Transverse colon (tissue), 4 donors: ENCODE measurements around the gene BACE2. TPM values are rescaled to one million over a fixed set of nuclear protein-coding genes. Genes with fewer than 3 reads are reported as not detected.

Experiments
- DNase-seq: peaks from one replicate; pipeline ENCODE4 v3.0.0-alpha.2; 2019
- H3K27ac ChIP-seq, 4 donors: fragments of 200-600 bp; sonication (generic); 2 replicates each; pipeline ENCODE4 v1.5.1; 2016 to 2018; ENCODE audit warnings: inconsistent platforms in 4 of 4
- H3K27me3 ChIP-seq: fragments of 200-600 bp; sonication (generic); 2 replicates; pipeline ENCODE4 v1.5.1; 2017; ENCODE audit warnings: inconsistent platforms
- H3K36me3 ChIP-seq, 4 donors: fragments of 200-600 bp; sonication (generic); 2 replicates each; pipeline ENCODE4 v1.5.1; 2017 to 2019; ENCODE audit warnings: inconsistent platforms in 4 of 4
- H3K4me1 ChIP-seq, 4 donors: fragments of 200-600 bp; sonication (generic); 2 replicates each; pipeline ENCODE4 v1.5.1; 2017 to 2020; ENCODE audit warnings: inconsistent platforms in 4 of 4
- H3K4me3 ChIP-seq, 4 donors: fragments of 200-600 bp; sonication (generic); 1 replicate in 1 of 4; 2 replicates in 3 of 4; pipeline versions ENCODE4 v1.5.1 to v1.6.1; 2017 to 2019; ENCODE audit warnings: inconsistent platforms in 4 of 4
- H3K9me3 ChIP-seq, 2 donors: fragments of 200-600 bp; sonication (generic); 2 replicates each; pipeline ENCODE4 v1.5.1; 2017 to 2019; ENCODE audit warnings: inconsistent platforms in 2 of 2
- EP300 ChIP-seq: sonication (generic); formaldehyde crosslinking; IDR thresholded peaks from one replicate; pipeline ENCODE4 v1.6.1; 2017; ENCODE audit warnings: antibody characterized with exemption, low read depth
- POLR2A ChIP-seq: fragments of 450-650 bp; IDR thresholded peaks from one replicate; pipeline ENCODE4 v1.6.1; 2016; ENCODE audit warnings: antibody characterized with exemption, mild to moderate bottlenecking, moderate library complexity
- POLR2AphosphoS5 ChIP-seq, 3 donors: sonication (generic); formaldehyde crosslinking; IDR thresholded peaks; one replicate each; pipeline ENCODE4 v1.6.1; 2016; ENCODE audit warnings: antibody characterized with exemption in 3 of 3
- WGBS, 2 donors: methylation state at CpG; one replicate each; pipeline ENCODE4 v1.1.5; 2018; ENCODE audit warnings: low coverage in 1 of 2; 5-methylcytosine and 5-hydroxymethylcytosine counted together
- in situ Hi-C, 4 donors: fragments of 200-750 bp; cut with MboI; loops; one replicate each; pipeline versions ENCODE4 v1.15.0 to v1.15.1; 2017; ENCODE audit warnings: low sequenced_read_pairs in 3 of 4, low pct_ligation_motif_present in 1 of 4, low pct_unique_long_range_greater_than_20kb in 1 of 4
- intact Hi-C: fragments of 100-400 bp; cut with DNase I; formaldehyde crosslinking; loops from one replicate; pipeline ENCODE4 v1.15.1; 2023; ENCODE audit warnings: low total_unique reads
- total RNA-seq, 4 donors: library from RNA; depleted of rRNA; stranded (reverse); fragments of >200 nt; gene quantifications; one replicate each; pipeline ENCODE4 v1.1.0, GENCODE V29; 2016
- TF ChIP-seq, protein P1 (sequence below), 5 experiments: fragments of 200-600 bp in 3 of 5; fragments of 450-650 bp in 2 of 5; sonication (generic) in 3 of 5; IDR thresholded peaks; 1 replicate in 2 of 5; 2 replicates in 3 of 5; pipeline ENCODE4 v1.5.1; 2016 to 2017; ENCODE audit warnings: antibody characterized with exemption in 5 of 5, inconsistent platforms in 3 of 5, mild to moderate bottlenecking in 2 of 5, moderate library complexity in 1 of 5

Gene BACE2
- total RNA-seq, 4 donors from 2014 or later, result 28.4 to 52.5 (median 43.9) TPM

DNA sequence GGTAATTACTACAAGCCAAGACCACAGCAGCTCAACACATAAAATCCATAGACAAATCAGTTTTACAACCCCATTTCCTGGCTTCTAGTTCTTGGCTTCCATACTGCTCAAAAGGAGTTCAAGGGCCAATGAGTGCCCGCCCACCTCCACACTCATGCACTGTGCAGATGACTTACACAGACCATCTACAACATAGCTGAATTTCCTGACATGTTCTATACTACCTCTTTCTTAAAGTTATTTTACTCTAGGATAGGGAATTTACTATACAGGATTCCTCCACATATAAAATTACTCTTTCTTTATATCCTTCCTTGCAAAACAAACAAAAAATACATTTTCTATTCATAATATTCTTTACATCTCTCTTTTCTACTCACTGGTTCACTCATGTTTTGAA lies 14.6 kb downstream of the BACE2 start:
- 94 to 100% methylated on average over 1 of the region's 1 CpG for WGBS, 2 donors
- Histone ChIP-seq H3K27me3 (no peaks in the 10 kb centered on the region), H3K36me3 (no peaks in the 10 kb centered on the region), H3K27ac (no peak overlapping the region), H3K9me3 (no peaks in the 10 kb centered on the region), H3K4me1 (peaks cover 0 to 31% (median 26%) of the 10 kb centered on the region in 4 donors), H3K4me3 (no peak overlapping the region)
- TF ChIP-seq, protein P1, sequence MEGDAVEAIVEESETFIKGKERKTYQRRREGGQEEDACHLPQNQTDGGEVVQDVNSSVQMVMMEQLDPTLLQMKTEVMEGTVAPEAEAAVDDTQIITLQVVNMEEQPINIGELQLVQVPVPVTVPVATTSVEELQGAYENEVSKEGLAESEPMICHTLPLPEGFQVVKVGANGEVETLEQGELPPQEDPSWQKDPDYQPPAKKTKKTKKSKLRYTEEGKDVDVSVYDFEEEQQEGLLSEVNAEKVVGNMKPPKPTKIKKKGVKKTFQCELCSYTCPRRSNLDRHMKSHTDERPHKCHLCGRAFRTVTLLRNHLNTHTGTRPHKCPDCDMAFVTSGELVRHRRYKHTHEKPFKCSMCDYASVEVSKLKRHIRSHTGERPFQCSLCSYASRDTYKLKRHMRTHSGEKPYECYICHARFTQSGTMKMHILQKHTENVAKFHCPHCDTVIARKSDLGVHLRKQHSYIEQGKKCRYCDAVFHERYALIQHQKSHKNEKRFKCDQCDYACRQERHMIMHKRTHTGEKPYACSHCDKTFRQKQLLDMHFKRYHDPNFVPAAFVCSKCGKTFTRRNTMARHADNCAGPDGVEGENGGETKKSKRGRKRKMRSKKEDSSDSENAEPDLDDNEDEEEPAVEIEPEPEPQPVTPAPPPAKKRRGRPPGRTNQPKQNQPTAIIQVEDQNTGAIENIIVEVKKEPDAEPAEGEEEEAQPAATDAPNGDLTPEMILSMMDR (IDR thresholded peaks at IDR 0.05), result no peak
- TF ChIP-seq POLR2AphosphoS5 (IDR thresholded peaks at IDR 0.05), result no peak
- TF ChIP-seq EP300, result no peak
- TF ChIP-seq POLR2A, result no peak
- in situ Hi-C loops (no loop called here), intact Hi-C loops (no loop called here)
- DNase-seq, result no peak

DNA sequence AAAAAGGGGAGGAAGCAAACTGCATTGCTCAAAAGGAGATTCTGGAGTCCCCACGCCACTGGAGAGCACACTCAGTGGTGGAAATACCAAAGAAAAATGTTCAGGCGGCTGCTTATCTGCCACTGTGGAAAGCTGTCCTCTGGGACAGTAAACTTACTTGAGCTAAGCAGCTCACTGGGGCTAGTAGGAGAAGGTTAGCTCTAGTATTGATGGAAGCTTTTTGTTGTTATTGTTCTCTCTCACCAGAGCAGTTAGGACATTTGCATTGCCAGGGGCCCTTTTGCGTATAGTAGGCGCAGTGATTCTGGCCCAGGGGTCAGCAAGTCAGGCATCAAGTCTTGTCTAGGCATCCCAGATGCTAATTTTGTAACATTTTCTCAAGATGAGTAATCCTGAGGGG lies 15.6 kb downstream of the BACE2 start:
- DNase-seq, result no peak
- peaks cover 0 to 29% (median 23%) of the 10 kb centered on the region in 4 donors for H3K4me1 ChIP-seq
- no peak overlapping the region for H3K27ac ChIP-seq
- in situ Hi-C loops, result no loop called here
- no peaks in the 10 kb centered on the region for H3K36me3 ChIP-seq
- H3K27me3 ChIP-seq, result no peaks in the 10 kb centered on the region
- H3K4me3 ChIP-seq, result no peak overlapping the region
- 80 to 84% methylated on average over 2 to 4 of the region's 4 CpGs for WGBS, 2 donors
- no peaks in the 10 kb centered on the region for H3K9me3 ChIP-seq
- intact Hi-C loops, result no loop called here
- no peak for TF ChIP-seq POLR2AphosphoS5 (IDR thresholded peaks at IDR 0.05)
- TF ChIP-seq EP300, result no peak
- TF ChIP-seq, protein P1 (IDR thresholded peaks at IDR 0.05), result no peak
- no peak for TF ChIP-seq POLR2A

DNA sequence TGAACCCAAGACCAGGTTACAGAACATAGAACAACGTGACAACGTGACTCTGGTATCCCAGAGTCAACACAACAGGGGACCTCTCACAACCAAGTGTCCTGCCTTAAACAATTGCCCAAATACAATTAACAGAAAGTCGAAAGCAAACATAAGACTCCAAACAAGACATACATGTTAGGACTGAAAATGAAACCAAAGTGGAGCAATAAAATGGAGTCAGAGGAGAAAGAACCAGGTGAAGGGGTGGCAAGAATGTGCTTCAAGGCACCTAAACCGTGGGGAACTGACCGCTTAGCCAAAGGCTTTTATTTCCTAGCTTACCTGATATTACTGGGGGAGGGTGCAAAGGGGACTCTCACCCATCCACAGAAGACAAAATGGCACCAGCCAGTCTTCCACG lies 17.8 kb downstream of the BACE2 start:
- Histone ChIP-seq H3K4me3 (no peak overlapping the region), H3K27me3 (no peaks in the 10 kb centered on the region), H3K4me1 (peaks cover 0 to 14% (median 9%) of the 10 kb centered on the region in 4 donors), H3K9me3 (no peaks in the 10 kb centered on the region), H3K27ac (no peak overlapping the region), H3K36me3 (no peaks in the 10 kb centered on the region)
- no peak for TF ChIP-seq POLR2A
- in situ Hi-C loops (no loop called here), intact Hi-C loops (no loop called here)
- 67 to 73% methylated on average over 5 to 6 of the region's 6 CpGs for WGBS, 2 donors
- no peak for DNase-seq

DNA sequence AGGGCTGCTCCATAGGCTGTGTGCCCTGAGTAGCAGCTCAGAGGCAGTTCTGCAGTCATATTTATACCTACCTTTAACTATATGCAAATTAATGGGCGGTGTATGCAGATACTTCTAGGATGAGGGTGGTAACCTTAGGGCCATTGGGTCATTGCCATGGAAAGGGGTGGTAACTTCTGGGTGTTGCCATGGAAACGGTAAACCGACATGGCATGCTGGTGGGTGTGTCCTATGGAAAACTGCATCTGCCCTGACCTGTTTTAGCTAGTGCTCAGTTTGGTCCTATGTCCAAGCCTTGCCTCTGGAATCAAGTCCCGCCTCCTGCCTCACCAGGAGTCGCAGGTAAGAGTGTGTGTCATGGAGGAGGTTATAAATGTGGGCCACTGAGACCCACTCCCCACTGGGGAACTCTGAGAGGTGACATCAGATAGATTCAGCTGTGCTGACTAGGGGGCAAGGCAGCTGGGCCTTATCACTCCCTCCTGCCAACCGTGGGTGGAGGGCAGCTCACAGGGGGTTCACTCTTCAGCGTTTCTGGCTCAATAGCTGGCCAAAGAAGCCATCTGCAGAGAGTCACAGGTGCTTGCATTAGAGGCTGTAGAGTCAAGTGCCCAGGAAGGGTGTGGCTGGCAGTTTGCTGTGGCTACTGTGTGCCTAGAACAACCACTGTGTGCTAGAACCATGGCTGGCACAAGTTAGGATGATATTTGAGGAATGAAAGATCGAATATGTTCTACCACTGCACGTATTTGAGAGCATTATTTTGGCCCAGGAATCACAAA lies 19.0 kb downstream of the BACE2 start:
- Histone ChIP-seq H3K9me3 (no peaks in the 10 kb centered on the region), H3K4me3 (no peak overlapping the region), H3K27me3 (no peaks in the 10 kb centered on the region), H3K36me3 (no peaks in the 10 kb centered on the region), H3K27ac (no peak overlapping the region), H3K4me1 (peaks cover 0 to 11% (median 9%) of the 10 kb centered on the region in 4 donors)
- in situ Hi-C loops, result no loop called here
- intact Hi-C loops, result no loop called here
- no peak for DNase-seq
- 66 to 87% methylated on average over 3 to 9 of the region's 9 CpGs for WGBS, 2 donors
- TF ChIP-seq EP300 (no peak), POLR2A (no peak), POLR2AphosphoS5 (IDR thresholded peaks at IDR 0.05) (no peak)
- TF ChIP-seq, protein P1 (IDR thresholded peaks at IDR 0.05), result no peak
